Head of caudate nucleus (tissue), 42 donors: ENCODE data around the gene GRK3.

Experiments
- DNase-seq, 42 donors: peaks; one replicate each; pipeline versions ENCODE4 v3.0.0 to v3.0.0-alpha.2; 2020 to 2021; ENCODE audit warnings: mixed read lengths in 7 of 42
- intact Hi-C: fragments of 100-400 bp; cut with DNase I; formaldehyde crosslinking; loops from one replicate; pipeline ENCODE4 v1.15.0; 2022

GRK3 gene

DNA sequence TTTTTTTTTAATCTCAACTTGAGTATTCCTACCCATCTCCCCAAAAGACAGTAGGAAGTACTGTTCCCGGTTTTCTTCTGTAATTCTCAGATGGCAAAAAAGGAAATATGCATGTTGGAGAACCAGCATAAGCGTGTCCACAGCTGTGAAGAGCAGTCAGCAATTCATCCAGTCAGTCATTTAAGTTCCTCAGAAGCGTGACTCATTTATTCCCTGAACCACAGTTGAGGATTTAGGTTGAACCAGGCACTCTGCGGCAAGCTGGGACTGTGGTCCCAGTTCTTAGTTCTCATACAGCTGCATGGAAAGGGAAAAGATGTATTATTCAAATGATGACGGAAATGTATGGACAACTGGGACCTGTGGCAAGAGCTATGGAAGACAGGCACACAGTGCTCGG is 116.5 kb downstream of the GRK3 start:
- intact Hi-C loops: no loop called here
- DNase-seq: no peak

GRCh38 chr22:25682109-25682508 is 117.6 kb downstream of the GRK3 start:
- intact Hi-C loops: no loop called here
- no peak for DNase-seq

- no peak for DNase-seq
- intact Hi-C loops: no loop called here
These were observed 124.2 kb downstream of the GRK3 start for GRCh38 chr22:25688627-25689026.

DNA sequence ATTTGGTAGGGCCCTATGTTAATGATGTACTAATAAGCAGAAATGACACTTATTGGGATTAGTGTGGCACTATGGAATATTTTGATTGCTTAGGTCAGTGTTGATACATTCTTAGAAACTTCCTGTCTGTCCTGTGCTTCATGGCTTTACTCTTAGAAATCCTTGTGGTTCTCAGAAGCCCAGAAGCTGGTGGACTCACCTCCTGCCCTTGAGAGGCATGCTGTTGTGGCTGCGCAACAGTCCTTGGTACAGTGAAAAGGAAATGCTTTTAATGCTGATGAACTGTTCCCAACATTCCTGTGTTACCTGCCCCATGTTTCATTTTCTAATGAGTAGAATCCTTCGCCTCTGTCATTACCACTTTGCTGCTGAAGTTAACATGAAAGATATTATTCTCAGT is 125.2 kb downstream of the GRK3 start:
- intact Hi-C loops: no loop called here
- DNase-seq: no peak

GRCh38 chr22:25690798-25691197 is 126.3 kb downstream of the GRK3 start:
- no peak for DNase-seq
- intact Hi-C loops: no loop called here

GRCh38 chr22:25692397-25693267 is 128.2 kb downstream of the GRK3 start:
- no peak for DNase-seq
- intact Hi-C loops: no loop called here

DNA sequence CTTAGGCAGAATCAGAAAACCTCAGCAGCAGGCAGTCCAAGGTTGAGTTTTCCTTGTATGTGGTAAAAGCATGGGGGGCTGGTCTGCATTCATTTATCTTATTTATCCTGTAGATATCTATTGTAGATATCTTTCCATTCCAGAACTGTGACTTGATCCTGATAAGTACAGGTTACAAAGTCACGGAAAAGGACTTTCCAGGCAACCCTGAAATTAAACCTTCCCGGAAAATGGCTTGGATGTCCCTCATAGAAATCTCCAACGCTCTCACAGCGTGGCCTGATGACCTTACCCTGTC is 128.7 kb downstream of the GRK3 start:
- intact Hi-C loops: no loop called here
- DNase-seq: no peak

DNA sequence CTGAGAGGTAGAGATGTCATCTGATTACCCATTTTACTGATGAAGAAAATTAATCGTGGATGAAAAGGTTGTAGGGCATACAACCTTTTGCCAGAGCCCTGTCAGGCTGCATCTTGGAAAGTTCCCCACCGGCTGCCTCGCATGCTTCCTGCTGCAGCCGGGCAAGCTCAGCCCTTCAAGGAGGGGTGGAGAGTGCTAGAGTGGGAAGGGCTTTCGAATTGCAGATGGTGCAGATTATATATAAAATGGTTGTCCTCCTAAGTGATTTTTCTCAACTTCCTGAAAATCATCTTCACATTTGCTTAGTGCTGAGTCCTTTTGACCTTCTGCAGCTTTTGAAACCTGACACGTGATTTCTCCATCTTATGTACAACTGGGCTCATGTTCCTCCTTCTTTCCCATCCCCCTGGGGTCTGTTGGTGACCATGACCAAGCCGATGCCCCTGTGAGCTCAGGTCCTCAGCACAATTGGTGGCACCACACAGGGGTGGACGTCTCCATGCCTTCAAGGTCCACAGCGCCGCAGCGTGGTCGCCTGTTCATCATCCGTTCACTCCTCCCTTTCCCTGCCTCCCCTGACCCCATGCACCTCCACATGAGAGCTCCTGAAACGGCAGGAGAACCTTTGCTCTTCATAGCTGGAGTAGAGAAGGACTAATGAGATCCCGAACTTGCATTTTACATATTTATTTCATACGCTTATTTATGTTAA is 129.9 kb downstream of the GRK3 start:
- intact Hi-C loops: no loop called here
- DNase-seq: no peak

- no peak for DNase-seq
- intact Hi-C loops: loop anchor here (5.0 kb wide), 1 partner anchor 233 kb away; no protein-coding TSS in a partner anchor
These were observed 130.7 kb downstream of the GRK3 start for GRCh38 chr22:25695146-25695545.

DNA sequence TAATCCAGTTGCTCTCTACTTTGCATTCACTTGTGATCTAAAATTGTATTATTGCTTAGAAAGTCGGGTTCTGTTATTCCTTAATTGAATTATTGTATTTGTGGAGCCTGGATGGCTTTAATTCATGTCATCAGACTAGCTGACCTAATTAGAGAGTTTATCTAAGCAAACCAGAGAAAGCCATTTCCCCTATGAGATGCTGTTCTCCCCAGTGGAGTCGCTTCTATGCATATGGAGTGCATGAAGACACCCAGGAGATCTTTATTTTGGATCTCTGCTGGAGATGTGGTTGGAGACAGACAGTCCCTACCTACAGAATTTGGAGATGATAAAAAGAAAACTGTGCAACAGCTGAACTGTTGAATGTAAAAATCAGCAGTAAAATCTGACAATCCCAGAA is 132.3 kb downstream of the GRK3 start:
- no peak for DNase-seq
- intact Hi-C loops: loop anchor here (5.0 kb wide), 1 partner anchor 234 kb away; no protein-coding TSS in a partner anchor

- DNase-seq: no peak
- intact Hi-C loops: loop anchor here (5.0 kb wide), 1 partner anchor 235 kb away; no protein-coding TSS in a partner anchor
These were observed 132.7 kb downstream of the GRK3 start for GRCh38 chr22:25697181-25697664.

- no peak for DNase-seq
- intact Hi-C loops: loop anchor here (5.0 kb wide), 1 partner anchor 236 kb away; no protein-coding TSS in a partner anchor
These were observed 133.5 kb downstream of the GRK3 start for GRCh38 chr22:25697978-25698377.

- intact Hi-C loops: loop anchor here (5.0 kb wide), 1 partner anchor 236 kb away; no protein-coding TSS in a partner anchor
- DNase-seq: no peak
These were observed 134.0 kb downstream of the GRK3 start for GRCh38 chr22:25698461-25698860.

- no peak for DNase-seq
- intact Hi-C loops: loop anchor here (5.0 kb wide), 1 partner anchor 237 kb away; no protein-coding TSS in a partner anchor
These were observed 134.5 kb downstream of the GRK3 start for GRCh38 chr22:25698978-25699377.

- intact Hi-C loops: no loop called here
- peak in 32 of 42 donors; percentile 15 to 71 (median 40) for DNase-seq
These were observed 136.7 kb downstream of the GRK3 start for GRCh38 chr22:25701056-25701780.

DNA sequence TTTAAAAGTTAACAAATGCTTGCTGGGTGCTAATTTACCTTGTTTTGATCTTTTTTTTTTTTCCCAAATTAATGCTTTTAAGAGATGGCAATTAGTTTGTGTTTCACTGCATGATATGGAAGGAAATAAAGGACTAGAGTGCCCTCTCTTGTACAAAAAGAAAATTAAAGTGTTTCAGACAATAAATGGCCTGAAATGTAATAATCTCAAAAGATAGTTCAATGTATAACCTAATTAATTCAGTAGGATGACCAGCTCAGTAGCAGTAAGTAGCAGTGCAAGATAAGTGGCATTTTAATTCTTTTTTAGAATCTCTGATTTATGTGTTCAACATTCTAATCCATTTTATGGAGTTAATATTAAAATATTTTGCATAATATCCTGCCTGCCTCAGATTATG is 137.6 kb downstream of the GRK3 start:
- DNase-seq: no peak
- intact Hi-C loops: no loop called here

GRCh38 chr22:25702571-25703167 is 138.2 kb downstream of the GRK3 start:
- intact Hi-C loops: no loop called here
- DNase-seq: no peak

- no peak for DNase-seq
- intact Hi-C loops: no loop called here
These were observed 140.2 kb downstream of the GRK3 start for GRCh38 chr22:25704701-25705100.

DNA sequence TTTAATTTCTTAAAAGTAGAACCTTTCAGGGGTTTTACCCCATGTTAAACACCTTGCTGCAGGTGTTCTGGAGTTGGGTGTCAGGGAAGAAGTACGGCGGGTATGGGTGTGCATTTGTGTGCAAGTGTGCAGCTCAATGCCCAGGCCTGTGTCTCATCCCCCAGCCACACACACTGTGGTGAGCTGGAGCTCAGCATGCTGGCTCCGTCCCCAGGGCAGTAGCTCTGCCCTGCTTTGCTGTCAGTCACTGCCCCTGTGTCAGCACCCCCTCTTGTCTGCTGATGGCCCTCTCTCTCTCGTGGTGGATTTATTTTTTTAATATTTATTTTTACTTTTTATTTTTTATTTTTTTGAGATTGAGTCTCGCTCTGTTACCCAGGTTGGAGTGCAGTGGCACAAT is 141.7 kb downstream of the GRK3 start:
- intact Hi-C loops: no loop called here
- DNase-seq: no peak
